ENCODE results near the gene FKBP15. TPM values are rescaled to one million over a fixed set of nuclear protein-coding genes. Genes with fewer than 3 reads are reported as not detected.

The FKBP15 gene
- total RNA-seq, 1 experiment from 2014 or later: 18.5 TPM

GRCh38 chr9:113185271-113185670, 35.8 kb downstream of the FKBP15 start:
- H3K27me3 Mint-ChIP-seq (ENCODE audit: low read depth): no peaks in the 10 kb centered on the region

More at GRCh38 chr9:113185271-113185670, 35.8 kb downstream of the FKBP15 start:
- Histone ChIP-seq H3K4me2 (ENCODE audit: insufficient read depth, insufficient read length, low read length) (no peak overlapping the region), H2BK120ac (ENCODE audit: low read depth, low read length, poor library complexity, severe bottlenecking) (no peak overlapping the region), H3K9ac (ENCODE audit: extremely low read depth, insufficient read length, low read length) (no peak overlapping the region), H3K27ac (ENCODE audit: insufficient read length, low read depth, low read length) (no peak overlapping the region), H2BK12ac (ENCODE audit: insufficient read length, low read depth, low read length) (no peak overlapping the region), H4K5ac (ENCODE audit: insufficient read length, low read depth, low read length) (no peak overlapping the region), H3K56ac (ENCODE audit: insufficient read length, low read depth, low read length) (no peak overlapping the region), H2BK15ac (ENCODE audit: low read depth, low read length) (no peak overlapping the region), H2BK5ac (ENCODE audit: insufficient read length, low read length) (no peak overlapping the region), H3T11ph (ENCODE audit: low read length) (no peak overlapping the region), H3K4ac (ENCODE audit: low read depth, low read length) (no peak overlapping the region), H4K20me1 (ENCODE audit: control insufficient read depth, insufficient read depth, insufficient read length) (no peaks in the 10 kb centered on the region), H3K23ac (ENCODE audit: insufficient read length, low read depth, low read length) (no peak overlapping the region), H2BK20ac (ENCODE audit: low read depth, low read length, poor library complexity, severe bottlenecking) (no peak overlapping the region), H3K27me3 (ENCODE audit: insufficient read depth, low read length) (no peaks in the 10 kb centered on the region), H3K14ac (ENCODE audit: insufficient read depth, low read length) (no peak overlapping the region), H4K8ac (replicated peaks; ENCODE audit: insufficient read length, low read depth, low read length) (no peak overlapping the region), H3K18ac (ENCODE audit: insufficient read length, low read depth, low read length) (no peak overlapping the region), H4K91ac (ENCODE audit: insufficient read length, low read depth, low read length) (no peak overlapping the region), H3K79me1 (ENCODE audit: insufficient read depth, low read depth, low read length, poor library complexity, severe bottlenecking) (no peaks in the 10 kb centered on the region), H3K79me2 (ENCODE audit: insufficient read depth, low read length) (no peaks in the 10 kb centered on the region), H3K23me2 (ENCODE audit: insufficient read length, low read depth, low read length, poor library complexity, severe bottlenecking) (no peaks in the 10 kb centered on the region), H2AK5ac (ENCODE audit: insufficient read length, low read length) (no peak overlapping the region), H3K4me1 (ENCODE audit: insufficient read depth, low read length) (no peaks in the 10 kb centered on the region), H3K9me3 (ENCODE audit: control insufficient read depth, low read depth, low read length) (no peaks in the 10 kb centered on the region), H2AFZ (ENCODE audit: low read length) (no peak overlapping the region)
- WGBS (ENCODE audit: extremely low coverage, insufficient read length, low lambda C conversion rate): no CpG with 5 or more reads among the region's 4 CpGs
- no peak for TF ChIP-seq CTCF (conservative IDR thresholded peaks at IDR 0.05)
- H3K9me3 Mint-ChIP-seq: no peaks in the 10 kb centered on the region
- no peak overlapping the region for H3K27ac Mint-ChIP-seq
- no peaks in the 10 kb centered on the region for H3K4me1 Mint-ChIP-seq
- no peak overlapping the region for H3K4me3 Mint-ChIP-seq
- no peak for DNase-seq
- H3K36me3 Mint-ChIP-seq (ENCODE audit: insufficient read depth in 1 of 3, low read depth in 3 of 3): peaks cover 9 to 61% (median 41%) of the 10 kb centered on the region in 3 experiments; a peak in 6 of 7 replicates
